ENCODE measurements around the gene MAZ. TPM values are rescaled to one million over a fixed set of nuclear protein-coding genes. Genes with fewer than 3 reads are reported as not detected.

Gene MAZ
- total and polyA plus RNA-seq, 2 of the 13 experiments (the other 11 are each of a cell fraction or from before 2014, with no cell fraction given) = 203 to 277 TPM

DNA sequence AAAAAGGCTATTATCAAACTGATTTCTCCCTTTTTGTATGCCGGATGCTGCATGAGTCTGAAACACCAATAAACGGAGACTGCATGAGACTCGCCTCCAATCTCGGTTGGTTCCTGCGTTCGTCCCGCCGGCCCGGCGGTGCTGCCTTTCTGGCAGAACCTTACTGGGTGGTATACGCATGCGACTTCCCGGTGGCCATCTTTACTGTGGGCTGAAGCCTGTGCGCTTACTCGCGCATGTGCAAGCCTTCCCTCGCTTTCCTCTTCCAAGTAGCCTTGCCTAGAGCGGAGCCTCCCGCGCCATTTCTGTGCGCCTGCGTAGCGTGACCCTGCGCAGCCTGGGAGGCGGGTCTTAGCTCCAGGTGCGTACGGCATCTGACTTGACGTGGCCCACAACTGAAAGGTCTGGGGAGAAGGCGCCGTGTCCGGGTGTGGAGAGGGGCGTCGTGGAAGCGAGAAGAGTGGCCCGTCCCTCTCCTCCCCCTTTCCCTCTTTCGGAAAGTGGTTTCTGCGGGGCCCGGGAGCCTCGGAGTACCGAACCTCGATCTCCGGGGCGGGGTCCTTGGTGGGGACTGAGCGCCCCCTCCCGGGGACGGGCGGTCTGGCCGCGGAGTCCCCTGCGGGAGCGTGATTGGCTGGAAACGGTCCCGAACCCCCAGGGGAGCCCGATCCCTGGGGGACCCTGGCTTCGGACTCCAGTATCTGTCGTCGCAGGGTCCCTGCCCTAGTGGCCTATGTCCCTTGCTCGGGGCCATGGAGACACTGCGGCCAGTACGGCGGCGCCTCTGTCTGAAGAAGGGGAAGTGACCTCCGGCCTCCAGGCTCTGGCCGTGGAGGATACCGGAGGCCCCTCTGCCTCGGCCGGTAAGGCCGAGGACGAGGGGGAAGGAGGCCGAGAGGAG lies 9.7 kb downstream of the MAZ start, which contains the start of gene PAGR1 (continued):
- TF ChIP-seq ZC3H4 (CRISPR knock-in tag; IDR thresholded peaks at IDR 0.05; ENCODE audit: borderline replicate concordance) = peak; percentile 47; the same call in 1 of the 2 replicates
- TF ChIP-seq ZNF225 (CRISPR knock-in tag; IDR thresholded peaks at IDR 0.05) = no peak
- TF ChIP-seq RBM22 (optimal IDR thresholded peaks at IDR 0.05; ENCODE audit: low read length) = peak; percentile 53
- TF ChIP-seq FOXK2 (IDR thresholded peaks at IDR 0.05) = peak; percentile 36; the same call in 1 of the 2 replicates
- TF ChIP-seq TBX2 (CRISPR knock-in tag; IDR thresholded peaks at IDR 0.05; ENCODE audit: borderline replicate concordance) = peak; percentile 68; the same call in 1 of the 2 replicates
- TF ChIP-seq, protein P1, sequence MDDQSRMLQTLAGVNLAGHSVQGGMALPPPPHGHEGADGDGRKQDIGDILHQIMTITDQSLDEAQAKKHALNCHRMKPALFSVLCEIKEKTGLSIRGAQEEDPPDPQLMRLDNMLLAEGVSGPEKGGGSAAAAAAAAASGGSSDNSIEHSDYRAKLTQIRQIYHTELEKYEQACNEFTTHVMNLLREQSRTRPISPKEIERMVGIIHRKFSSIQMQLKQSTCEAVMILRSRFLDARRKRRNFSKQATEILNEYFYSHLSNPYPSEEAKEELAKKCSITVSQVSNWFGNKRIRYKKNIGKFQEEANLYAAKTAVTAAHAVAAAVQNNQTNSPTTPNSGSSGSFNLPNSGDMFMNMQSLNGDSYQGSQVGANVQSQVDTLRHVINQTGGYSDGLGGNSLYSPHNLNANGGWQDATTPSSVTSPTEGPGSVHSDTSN (CRISPR knock-in tag; IDR thresholded peaks at IDR 0.05; ENCODE audit: borderline replicate concordance) = no peak
- TF ChIP-seq KLF6 (CRISPR knock-in tag; IDR thresholded peaks at IDR 0.05) = peak; percentile 89
- TF ChIP-seq PAWR (CRISPR knock-in tag; IDR thresholded peaks at IDR 0.05; ENCODE audit: borderline replicate concordance) = peak; percentile 97; the same call in 1 of the 2 replicates
- TF ChIP-seq JUN (CRISPR knock-in tag; IDR thresholded peaks at IDR 0.05) = peak; percentile 24; the same call in 1 of the 2 replicates
- no peak; the same call in 1 of the 2 replicates for TF ChIP-seq PHF21A (CRISPR knock-in tag; IDR thresholded peaks at IDR 0.05)
- 0 out of 2 replicates have a peak, but pooled peaks have one; percentile 37 for TF ChIP-seq ZSCAN22 (CRISPR knock-in tag; IDR thresholded peaks at IDR 0.05)
- TF ChIP-seq ZNF709 (CRISPR knock-in tag; IDR thresholded peaks at IDR 0.05) = peak; percentile 80
- TF ChIP-seq ZNF562 (CRISPR knock-in tag; IDR thresholded peaks at IDR 0.05; ENCODE audit: borderline replicate concordance) = no peak
- TF ChIP-seq, protein P2, sequence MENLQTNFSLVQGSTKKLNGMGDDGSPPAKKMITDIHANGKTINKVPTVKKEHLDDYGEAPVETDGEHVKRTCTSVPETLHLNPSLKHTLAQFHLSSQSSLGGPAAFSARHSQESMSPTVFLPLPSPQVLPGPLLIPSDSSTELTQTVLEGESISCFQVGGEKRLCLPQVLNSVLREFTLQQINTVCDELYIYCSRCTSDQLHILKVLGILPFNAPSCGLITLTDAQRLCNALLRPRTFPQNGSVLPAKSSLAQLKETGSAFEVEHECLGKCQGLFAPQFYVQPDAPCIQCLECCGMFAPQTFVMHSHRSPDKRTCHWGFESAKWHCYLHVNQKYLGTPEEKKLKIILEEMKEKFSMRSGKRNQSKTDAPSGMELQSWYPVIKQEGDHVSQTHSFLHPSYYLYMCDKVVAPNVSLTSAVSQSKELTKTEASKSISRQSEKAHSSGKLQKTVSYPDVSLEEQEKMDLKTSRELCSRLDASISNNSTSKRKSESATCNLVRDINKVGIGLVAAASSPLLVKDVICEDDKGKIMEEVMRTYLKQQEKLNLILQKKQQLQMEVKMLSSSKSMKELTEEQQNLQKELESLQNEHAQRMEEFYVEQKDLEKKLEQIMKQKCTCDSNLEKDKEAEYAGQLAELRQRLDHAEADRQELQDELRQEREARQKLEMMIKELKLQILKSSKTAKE (CRISPR knock-in tag; IDR thresholded peaks at IDR 0.05; ENCODE audit: borderline replicate concordance) = no peak; the same call in 1 of the 2 replicates
- TF ChIP-seq ZIK1 (CRISPR knock-in tag; IDR thresholded peaks at IDR 0.05; ENCODE audit: borderline replicate concordance, low read depth) = no peak
- peak; percentile 34 for TF ChIP-seq RXRB (CRISPR knock-in tag; IDR thresholded peaks at IDR 0.05; ENCODE audit: borderline replicate concordance)
- TF ChIP-seq ZNF619 (CRISPR knock-in tag; IDR thresholded peaks at IDR 0.05) = peak; percentile 83
- TF ChIP-seq ELF1 (CRISPR knock-in tag; IDR thresholded peaks at IDR 0.05) = peak; percentile 95
- peak; percentile 41; the same call in 1 of the 2 replicates for TF ChIP-seq MNT (IDR thresholded peaks at IDR 0.05)
- peak; percentile 38; the same call in 1 of the 2 replicates for TF ChIP-seq SRF (IDR thresholded peaks at IDR 0.05; ENCODE audit: low read depth, low read length)
- TF ChIP-seq, protein P3, sequence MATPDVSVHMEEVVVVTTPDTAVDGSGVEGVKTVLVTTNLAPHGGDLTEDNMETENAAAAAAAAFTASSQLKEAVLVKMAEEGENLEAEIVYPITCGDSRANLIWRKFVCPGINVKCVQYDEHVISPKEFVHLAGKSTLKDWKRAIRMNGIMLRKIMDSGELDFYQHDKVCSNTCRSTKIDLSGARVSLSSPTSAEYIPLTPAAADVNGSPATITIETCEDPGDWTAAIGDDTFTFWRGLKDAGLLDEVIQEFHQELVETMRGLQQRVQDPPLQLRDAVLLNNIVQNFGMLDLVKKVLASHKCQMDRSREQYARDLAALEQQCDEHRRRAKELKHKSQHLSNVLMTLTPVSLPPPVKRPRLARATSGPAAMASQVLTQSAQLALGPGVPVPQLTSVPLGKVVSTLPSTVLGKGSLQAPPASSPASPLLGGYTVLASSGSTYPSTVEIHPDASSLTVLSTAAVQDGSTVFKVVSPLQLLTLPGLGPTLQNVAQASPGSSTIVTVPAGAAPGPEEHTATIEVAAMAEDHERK (CRISPR knock-in tag; IDR thresholded peaks at IDR 0.05; ENCODE audit: low read depth) = peak; percentile 95
- no peak for TF ChIP-seq ZNF816 (CRISPR knock-in tag; IDR thresholded peaks at IDR 0.05; ENCODE audit: borderline replicate concordance)
- peak; percentile 90 for TF ChIP-seq GATAD1 (CRISPR knock-in tag; IDR thresholded peaks at IDR 0.05)
- peak; percentile 89 for TF ChIP-seq MIER3 (CRISPR knock-in tag; IDR thresholded peaks at IDR 0.05; ENCODE audit: borderline replicate concordance)

Data from HepG2 (cell line).